Measurements from ENCODE around the gene CDKN2AIP. TPM values are rescaled to one million over a fixed set of nuclear protein-coding genes. Genes with fewer than 3 reads are reported as not detected.

Gene CDKN2AIP
- total RNA-seq (2014; rRNA removed; shearing (Covaris generic); ENCODE audit: low replicate concordance) = 8.3 and 15.2 TPM in 2 replicates

GRCh38 chr4:183444214-183445096, at the start of gene CDKN2AIP:
CDKN2AIP (plus strand) TSS chr4:183444636; CDS start chr4:183444798, 162 bp downstream.
- DNase-seq (ENCODE audit: low read depth) = peak; percentile 96
- in situ Hi-C loops (cut with HindIII; ENCODE audit: low pct_unique_long_range_greater_than_20kb, low sequenced_read_pairs) = no loop called here

DNA sequence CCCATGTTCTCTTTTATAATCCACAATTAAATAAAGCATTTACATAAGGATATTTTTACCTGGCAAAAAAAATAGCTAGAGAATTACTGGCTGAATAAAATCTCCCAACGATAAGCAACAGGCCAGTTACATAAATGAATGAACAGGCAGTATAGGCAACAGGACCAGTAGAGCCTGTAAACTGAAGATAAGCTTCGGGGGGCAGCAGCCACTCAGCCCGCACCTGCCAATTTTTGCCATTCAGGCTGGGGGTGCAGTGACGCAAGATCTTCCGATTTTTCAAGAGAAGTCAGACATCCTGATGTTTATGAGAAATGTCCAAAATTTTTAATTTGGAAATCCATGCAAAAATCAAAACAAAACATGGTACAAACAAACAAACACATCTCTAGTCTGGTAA, 49.0 kb upstream of the CDKN2AIP start:
- DNase-seq (ENCODE audit: low read depth) = no peak
- in situ Hi-C loops (cut with HindIII; ENCODE audit: low pct_unique_long_range_greater_than_20kb, low sequenced_read_pairs) = no loop called here

DNA sequence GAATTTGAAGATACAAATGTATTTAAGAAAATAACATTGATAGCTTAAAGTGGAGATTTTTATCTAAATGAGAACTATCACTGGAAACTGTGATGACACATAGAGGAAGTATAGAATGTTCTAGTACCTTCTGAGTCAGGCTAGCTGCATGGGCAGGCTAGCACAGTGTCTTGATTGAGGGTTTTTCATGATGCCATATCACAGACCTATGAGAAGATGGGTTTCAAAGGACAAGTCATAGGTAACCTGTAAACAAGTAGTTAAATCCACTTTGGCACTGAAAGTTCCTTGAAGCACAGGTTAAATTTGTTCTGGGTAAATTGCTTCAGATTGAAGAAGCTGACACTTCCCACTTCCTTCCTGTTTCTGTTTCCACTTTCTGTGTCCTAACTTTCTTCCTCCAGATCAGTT, 48.2 kb upstream of the CDKN2AIP start:
- DNase-seq (ENCODE audit: low read depth) = no peak
- in situ Hi-C loops (cut with HindIII; ENCODE audit: low pct_unique_long_range_greater_than_20kb, low sequenced_read_pairs) = no loop called here

GRCh38 chr4:183397741-183398297, 46.6 kb upstream of the CDKN2AIP start:
- no peak for DNase-seq (ENCODE audit: low read depth)
- in situ Hi-C loops (cut with HindIII; ENCODE audit: low pct_unique_long_range_greater_than_20kb, low sequenced_read_pairs) = no loop called here

- in situ Hi-C loops (cut with HindIII; ENCODE audit: low pct_unique_long_range_greater_than_20kb, low sequenced_read_pairs) = no loop called here
Observed at GRCh38 chr4:183398298-183399125, 45.9 kb upstream of the CDKN2AIP start.

GRCh38 chr4:183399126-183399522, 45.3 kb upstream of the CDKN2AIP start:
- in situ Hi-C loops (cut with HindIII; ENCODE audit: low pct_unique_long_range_greater_than_20kb, low sequenced_read_pairs) = no loop called here

More at GRCh38 chr4:183398298-183399125, 45.9 kb upstream of the CDKN2AIP start:
- peak; percentile 56 for DNase-seq (ENCODE audit: low read depth)

GRCh38 chr4:183399616-183400015, 44.8 kb upstream of the CDKN2AIP start:
- in situ Hi-C loops (cut with HindIII; ENCODE audit: low pct_unique_long_range_greater_than_20kb, low sequenced_read_pairs) = no loop called here
- DNase-seq (ENCODE audit: low read depth) = no peak

More at GRCh38 chr4:183399126-183399522, 45.3 kb upstream of the CDKN2AIP start:
- no peak for DNase-seq (ENCODE audit: low read depth)

DNA sequence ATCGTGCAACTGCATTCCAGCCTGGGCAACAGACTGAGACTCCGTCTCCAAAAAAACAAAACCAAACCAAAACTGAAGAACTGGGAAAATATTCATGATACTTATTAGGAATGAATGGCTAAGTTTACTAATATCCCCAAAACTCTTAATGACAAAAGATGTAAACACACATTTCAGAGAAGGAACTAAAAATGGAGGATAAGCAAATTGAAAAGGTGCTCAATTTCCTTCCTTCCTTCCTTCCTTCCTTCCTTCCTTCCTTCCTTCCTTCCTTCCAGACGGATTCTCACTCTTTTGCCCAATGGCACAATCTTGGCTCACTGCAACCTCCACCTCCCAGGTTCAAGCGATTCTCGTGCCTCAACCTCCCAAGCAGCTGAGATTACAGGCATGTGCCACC, 44.4 kb upstream of the CDKN2AIP start:
- DNase-seq (ENCODE audit: low read depth) = no peak
- in situ Hi-C loops (cut with HindIII; ENCODE audit: low pct_unique_long_range_greater_than_20kb, low sequenced_read_pairs) = no loop called here

GRCh38 chr4:183401473-183401872, 43.0 kb upstream of the CDKN2AIP start:
- in situ Hi-C loops (cut with HindIII; ENCODE audit: low pct_unique_long_range_greater_than_20kb, low sequenced_read_pairs) = no loop called here
- no peak for DNase-seq (ENCODE audit: low read depth)

DNA sequence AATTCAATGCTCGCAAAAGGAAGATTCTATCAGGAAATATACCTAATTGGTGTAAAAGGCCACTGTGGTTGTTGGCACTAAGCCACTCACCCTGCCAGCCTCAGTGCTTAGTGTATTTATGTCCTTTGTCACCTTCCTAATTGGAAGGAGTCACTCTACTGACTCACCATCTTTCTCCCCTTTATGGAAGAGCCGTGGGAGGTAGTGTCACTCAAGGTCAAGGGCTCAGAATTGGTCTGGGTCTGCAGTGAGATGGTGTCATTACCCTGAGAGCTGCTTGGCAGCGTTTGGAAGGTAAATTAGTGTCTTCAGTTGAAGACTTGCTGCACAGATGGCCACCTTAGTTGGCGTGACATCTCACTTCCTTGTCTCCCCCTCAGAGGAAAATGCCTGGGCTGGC, 41.7 kb upstream of the CDKN2AIP start:
- in situ Hi-C loops (cut with HindIII; ENCODE audit: low pct_unique_long_range_greater_than_20kb, low sequenced_read_pairs) = no loop called here
- peak; percentile 90 for DNase-seq (ENCODE audit: low read depth)

GRCh38 chr4:183403486-183403885, 41.0 kb upstream of the CDKN2AIP start:
- in situ Hi-C loops (cut with HindIII; ENCODE audit: low pct_unique_long_range_greater_than_20kb, low sequenced_read_pairs) = no loop called here
- DNase-seq (ENCODE audit: low read depth) = no peak

- in situ Hi-C loops (cut with HindIII; ENCODE audit: low pct_unique_long_range_greater_than_20kb, low sequenced_read_pairs) = no loop called here
- no peak for DNase-seq (ENCODE audit: low read depth)
Observed at GRCh38 chr4:183403961-183404360, 40.5 kb upstream of the CDKN2AIP start.

- in situ Hi-C loops (cut with HindIII; ENCODE audit: low pct_unique_long_range_greater_than_20kb, low sequenced_read_pairs) = no loop called here
- DNase-seq (ENCODE audit: low read depth) = no peak
Observed at GRCh38 chr4:183405303-183405702, 39.1 kb upstream of the CDKN2AIP start.

DNA sequence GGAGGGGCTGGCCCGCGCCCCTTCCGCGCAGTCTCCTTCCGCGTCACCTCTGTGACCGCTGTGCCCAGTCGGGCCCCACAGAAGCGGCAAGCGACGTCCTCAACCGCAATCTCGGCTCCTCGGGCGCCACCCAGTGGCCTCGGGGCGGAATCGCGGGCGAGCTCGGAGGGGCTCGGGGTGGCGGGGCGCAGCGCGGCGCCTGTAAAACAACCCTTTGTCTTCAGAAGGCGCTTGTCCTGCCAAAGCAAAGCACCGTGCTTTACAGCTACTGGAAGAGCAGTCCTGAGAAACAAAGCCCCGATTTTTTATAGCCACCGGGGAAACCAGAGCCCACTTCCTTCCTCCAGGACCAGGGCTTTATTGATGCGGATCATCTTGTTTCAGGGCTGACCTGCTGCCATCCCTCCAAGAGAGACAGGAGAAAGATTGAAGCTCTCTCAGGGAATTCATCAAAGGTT, 37.3 kb upstream of the CDKN2AIP start:
- in situ Hi-C loops (cut with HindIII; ENCODE audit: low pct_unique_long_range_greater_than_20kb, low sequenced_read_pairs) = no loop called here
- peak; percentile 73 for DNase-seq (ENCODE audit: low read depth)

DNA sequence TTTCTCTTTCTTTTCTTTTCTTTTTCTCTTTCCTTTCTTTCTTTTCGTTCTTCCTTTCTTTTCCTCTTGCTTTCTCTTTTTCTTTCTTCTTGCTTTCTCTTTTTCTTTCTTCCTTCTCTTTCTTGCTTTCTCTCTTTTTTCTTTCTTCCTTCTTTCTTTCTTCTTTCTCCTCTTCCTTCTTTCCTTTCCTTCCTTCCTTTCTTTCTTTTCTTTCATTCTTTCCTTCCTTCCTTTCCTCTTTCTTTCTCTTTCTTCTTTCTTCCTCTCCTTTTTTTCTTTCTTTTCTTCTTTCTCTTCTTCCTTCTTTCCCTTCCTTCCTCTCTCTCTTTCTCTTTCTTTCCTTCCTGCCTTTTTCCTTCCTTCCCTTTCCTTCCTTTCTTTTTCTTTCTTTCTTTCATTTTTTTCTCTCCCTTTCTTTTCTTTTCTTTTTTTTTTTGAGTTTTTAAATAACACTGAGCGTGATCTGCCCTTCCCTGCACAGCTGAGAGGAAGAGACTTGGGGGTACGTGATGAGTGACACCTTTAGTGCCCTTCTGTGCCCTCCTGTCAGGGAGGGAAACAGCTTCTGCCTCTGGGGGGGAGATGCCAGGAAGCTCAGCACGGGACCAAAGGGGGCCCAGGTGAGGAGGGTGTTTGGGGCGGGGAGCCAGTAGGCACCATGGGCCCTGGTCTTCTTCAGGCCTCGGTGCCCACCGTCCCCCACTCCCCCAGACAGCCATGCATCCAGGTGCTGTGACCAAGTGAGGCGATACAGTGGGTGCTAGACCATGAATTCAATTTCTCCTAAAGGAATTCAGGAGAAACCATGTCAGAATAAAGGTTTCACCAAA, 36.6 kb upstream of the CDKN2AIP start:
- DNase-seq (ENCODE audit: low read depth) = no peak
- in situ Hi-C loops (cut with HindIII; ENCODE audit: low pct_unique_long_range_greater_than_20kb, low sequenced_read_pairs) = no loop called here

- DNase-seq (ENCODE audit: low read depth) = peak; percentile 43
- in situ Hi-C loops (cut with HindIII; ENCODE audit: low pct_unique_long_range_greater_than_20kb, low sequenced_read_pairs) = no loop called here
Observed at GRCh38 chr4:183408796-183409195, 35.6 kb upstream of the CDKN2AIP start.

- in situ Hi-C loops (cut with HindIII; ENCODE audit: low pct_unique_long_range_greater_than_20kb, low sequenced_read_pairs) = no loop called here
Observed at GRCh38 chr4:183409483-183409882, 35.0 kb upstream of the CDKN2AIP start.

GRCh38 chr4:183409934-183410333, 34.5 kb upstream of the CDKN2AIP start:
- in situ Hi-C loops (cut with HindIII; ENCODE audit: low pct_unique_long_range_greater_than_20kb, low sequenced_read_pairs) = no loop called here
- peak; percentile 72 for DNase-seq (ENCODE audit: low read depth)

More at GRCh38 chr4:183409483-183409882, 35.0 kb upstream of the CDKN2AIP start:
- DNase-seq (ENCODE audit: low read depth) = no peak
